K562 (cell line): ENCODE data around the gene TOR1A. TPM values are rescaled to one million over a fixed set of nuclear protein-coding genes. Genes with fewer than 3 reads are reported as not detected.

ENCODE experiments used
- BCOR ChIP-seq: fragments of 450-650 bp; IDR thresholded peaks from 2 replicates; pipeline ENCODE4 v1.6.1; 2016
- CCNT2 ChIP-seq: IDR thresholded peaks from 2 replicates; pipeline ENCODE4 v1.6.1; 2011; ENCODE audit warnings: borderline replicate concordance, low read depth, mild to moderate bottlenecking, moderate library complexity, mixed read lengths, low read length; ENCODE audit not compliant: insufficient read length; ENCODE audit errors: extremely low read depth
- DNMT1 ChIP-seq: fragments of 450-650 bp; IDR thresholded peaks from 2 replicates; pipeline ENCODE4 v1.6.1; 2016; ENCODE audit warnings: antibody characterized with exemption, mild to moderate bottlenecking
- FOXA1 ChIP-seq: fragments of 450-650 bp; IDR thresholded peaks from 2 replicates; pipeline ENCODE4 v1.6.1; 2016; ENCODE audit warnings: mild to moderate bottlenecking, borderline replicate concordance
- KDM4B ChIP-seq, 2 experiments: fragments of 450-650 bp in 1 of 2; sonication (generic) in 1 of 2; IDR thresholded peaks; 2 replicates each; pipeline ENCODE4 v1.6.1; 2016 to 2017; ENCODE audit warnings: borderline replicate concordance in 2 of 2, antibody characterized with exemption in 1 of 2, low read depth in 1 of 2, mild to moderate bottlenecking in 1 of 2
- LARP7 ChIP-seq: fragments of 450-650 bp; IDR thresholded peaks from 2 replicates; pipeline ENCODE4 v1.6.1; 2016
- MCM3 ChIP-seq: fragments of 450-650 bp; IDR thresholded peaks from 2 replicates; pipeline ENCODE4 v1.6.1; 2016
- MCM7 ChIP-seq, 2 experiments: fragments of 450-650 bp; IDR thresholded peaks; 2 replicates each; pipeline ENCODE4 v1.6.1; 2016 to 2018
- MED1 ChIP-seq: sonication (generic); formaldehyde crosslinking; IDR thresholded peaks from 2 replicates; pipeline ENCODE4 v1.8.1; 2023; ENCODE audit warnings: missing genetic modification reagents, borderline replicate concordance
- NR3C1 ChIP-seq: sonication (generic); formaldehyde crosslinking; IDR thresholded peaks from 2 replicates; pipeline ENCODE4 v1.8.1; 2022; ENCODE audit warnings: missing genetic modification reagents
- PPARD ChIP-seq: fragments of 250-450 bp; sonication (Bioruptor Pico); IDR thresholded peaks from 2 replicates; pipeline ENCODE4 v1.8.0; 2022; ENCODE audit warnings: inconsistent platforms, mild to moderate bottlenecking, moderate library complexity
- RBM25 ChIP-seq: fragments of 200-400 bp; formaldehyde crosslinking; IDR thresholded peaks from 2 replicates; pipeline ENCODE4 v1.6.1; 2018; ENCODE audit warnings: low read length, low read depth, moderate library complexity; ENCODE audit not compliant: severe bottlenecking
- RUNX1 ChIP-seq: sonication (generic); IDR thresholded peaks from 2 replicates; pipeline ENCODE4 v1.6.1; 2016; ENCODE audit warnings: antibody characterized with exemption, low read depth
- SIN3B ChIP-seq: fragments of 450-650 bp; IDR thresholded peaks from 2 replicates; pipeline ENCODE4 v1.6.1; 2017; ENCODE audit warnings: low read depth, mild to moderate bottlenecking, moderate library complexity
- SMARCA5 ChIP-seq: fragments of 450-650 bp; IDR thresholded peaks from 2 replicates; pipeline ENCODE4 v1.6.1; 2016
- XRCC5 ChIP-seq: fragments of 200-400 bp; formaldehyde crosslinking; IDR thresholded peaks from 2 replicates; pipeline ENCODE4 v1.6.1; 2017; ENCODE audit warnings: low read depth, mild to moderate bottlenecking, low read length
- ZNF707 ChIP-seq: fragments of 250-450 bp; sonication (Bioruptor Pico); conservative IDR thresholded peaks from 2 replicates; pipeline ENCODE4 v1.8.0; 2022; ENCODE audit warnings: inconsistent platforms, mild to moderate bottlenecking, moderate library complexity
- ZNF780A ChIP-seq: fragments of 250-450 bp; sonication (Bioruptor Pico); IDR thresholded peaks from 2 replicates; pipeline ENCODE4 v1.5.0; 2021; ENCODE audit warnings: mild to moderate bottlenecking
- ZSCAN32 ChIP-seq: fragments of 450-650 bp; formaldehyde crosslinking; IDR thresholded peaks from 2 replicates; pipeline ENCODE4 v1.4.0; 2020; ENCODE audit warnings: mild to moderate bottlenecking, moderate library complexity
- polyA plus RNA-seq, 8 experiments: library from polyadenylated mRNA; depleted of rRNA in 4 of 8; stranded (reverse) in 5 of 8; unstranded in 3 of 8; fragments of >200 nt; fragmentation: Nextera tagmentation in 2 of 8; fragmentation: Illumina TruSeq in 1 of 8; extraction: Ambion mirVana in 2 of 8; extraction: Trizol in 1 of 8; gene quantifications; 2 replicates each; pipeline versions ENCODE4 v1.2.1 to v1.2.3, GENCODE V29; 2011 to 2014; ENCODE audit warnings: inconsistent platforms in 1 of 8, missing spikeins in 1 of 8
- total RNA-seq, 7 experiments: library from RNA; depleted of rRNA in 6 of 7; stranded (reverse); fragments of >200 nt in 6 of 7; fragmentation: Illumina TruSeq in 2 of 7; extraction: Trizol in 2 of 7; gene quantifications; 2 replicates each; pipeline versions ENCODE4 v1.2.1 to v1.2.3, GENCODE V29; 2011 to 2021; ENCODE audit warnings: low replicate concordance in 1 of 7
- TF ChIP-seq, protein P1 (sequence below): fragments of 250-450 bp; sonication (Bioruptor Pico); IDR thresholded peaks from 2 replicates; pipeline ENCODE4 v1.8.0; 2022; ENCODE audit warnings: moderate library complexity, mild to moderate bottlenecking, inconsistent platforms
- TF ChIP-seq, protein P2 (sequence below): fragments of 250-450 bp; sonication (Bioruptor Pico); IDR thresholded peaks from 2 replicates; pipeline ENCODE4 v1.8.0; 2021; ENCODE audit warnings: moderate library complexity, mild to moderate bottlenecking, inconsistent platforms
- TF ChIP-seq, protein P3 (sequence below): IDR thresholded peaks from 2 replicates; pipeline ENCODE4 v1.6.1; 2014; ENCODE audit warnings: antibody characterized with exemption
- TF ChIP-seq, protein P4 (sequence below): fragments of 250-450 bp; sonication (Bioruptor Pico); IDR thresholded peaks from 2 replicates; pipeline ENCODE4 v1.5.0; 2021
- TF ChIP-seq, protein P5 (sequence below): fragments of 150-350 bp; conservative IDR thresholded peaks from 2 replicates; pipeline ENCODE4 v1.6.1; 2014; ENCODE audit warnings: low read length

TOR1A gene
- total and polyA plus RNA-seq, 9 of the 15 experiments (the other 6 are each of a cell fraction or from before 2014, with no cell fraction given), result 4.5 to 85.8 (median 51.3) TPM

DNA sequence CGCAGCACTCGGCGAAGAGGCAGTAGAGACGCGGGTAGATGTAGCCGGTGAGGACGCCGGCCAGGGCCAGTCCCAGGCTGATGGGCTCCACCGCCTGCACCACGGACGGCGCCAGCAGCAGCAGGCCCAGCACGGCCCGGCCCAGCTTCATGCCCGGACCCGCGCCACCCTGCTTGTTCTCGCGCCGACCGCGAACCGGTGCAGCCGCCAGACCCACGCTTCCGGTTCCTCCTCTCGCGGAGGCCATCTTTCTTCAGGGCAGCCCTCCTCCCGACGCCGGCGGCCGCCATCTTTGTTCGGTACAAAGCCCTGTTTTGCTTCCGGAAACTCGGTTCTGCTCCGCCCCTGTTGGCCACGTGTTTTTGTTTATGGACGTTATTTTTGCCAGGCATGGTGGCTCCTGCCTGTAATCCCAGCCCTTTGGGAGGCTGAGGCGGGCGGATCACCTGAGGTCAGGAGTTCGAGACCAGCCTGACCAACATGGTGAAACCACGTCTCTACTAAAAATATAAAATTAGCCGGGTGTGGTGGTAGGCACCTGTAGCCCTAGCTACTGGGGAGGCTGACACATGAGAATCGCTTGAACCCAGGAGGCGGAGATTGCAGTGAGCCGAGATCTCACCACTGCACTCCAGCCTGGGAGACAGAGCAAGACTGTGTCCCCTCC lies at the start of gene TOR1A (continued):
- TF ChIP-seq MED1 (no peak), NR3C1 (no peak), RUNX1 (peak; percentile 84; the same call in 1 of the 2 replicates), MCM3 (no peak), SIN3B (peak; percentile 86), PPARD (CRISPR knock-in tag) (no peak), XRCC5 (no peak; the same call in 1 of the 2 replicates), LARP7 (no peak), ZNF707 (CRISPR knock-in tag) (no peak), BCOR (peak; percentile 98), MCM7 (IDR thresholded peaks at IDR 0.05) (no peak), KDM4B (IDR thresholded peaks at IDR 0.05; ENCODE audit: borderline replicate concordance in 2 of 2, low read depth in 1 of 2) (peak in 1 of 2 experiments; percentile 87; a peak in 1 of 4 replicates), DNMT1 (no peak), ZSCAN32 (CRISPR knock-in tag) (0 out of 2 replicates have a peak, but pooled peaks have one; percentile 36), RBM25 (peak; percentile 15), CCNT2 (peak; percentile 71), ZNF780A (CRISPR knock-in tag) (no peak), FOXA1 (no peak), SMARCA5 (no peak)
- TF ChIP-seq, protein P1, sequence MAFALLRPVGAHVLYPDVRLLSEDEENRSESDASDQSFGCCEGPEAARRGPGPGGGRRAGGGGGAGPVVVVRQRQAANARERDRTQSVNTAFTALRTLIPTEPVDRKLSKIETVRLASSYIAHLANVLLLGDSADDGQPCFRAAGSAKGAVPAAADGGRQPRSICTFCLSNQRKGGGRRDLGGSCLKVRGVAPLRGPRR (CRISPR knock-in tag), result no peak
- TF ChIP-seq, protein P2, sequence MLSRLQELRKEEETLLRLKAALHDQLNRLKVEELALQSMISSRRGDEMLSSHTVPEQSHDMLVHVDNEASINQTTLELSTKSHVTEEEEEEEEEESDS (CRISPR knock-in tag), result no peak
- TF ChIP-seq, protein P3, sequence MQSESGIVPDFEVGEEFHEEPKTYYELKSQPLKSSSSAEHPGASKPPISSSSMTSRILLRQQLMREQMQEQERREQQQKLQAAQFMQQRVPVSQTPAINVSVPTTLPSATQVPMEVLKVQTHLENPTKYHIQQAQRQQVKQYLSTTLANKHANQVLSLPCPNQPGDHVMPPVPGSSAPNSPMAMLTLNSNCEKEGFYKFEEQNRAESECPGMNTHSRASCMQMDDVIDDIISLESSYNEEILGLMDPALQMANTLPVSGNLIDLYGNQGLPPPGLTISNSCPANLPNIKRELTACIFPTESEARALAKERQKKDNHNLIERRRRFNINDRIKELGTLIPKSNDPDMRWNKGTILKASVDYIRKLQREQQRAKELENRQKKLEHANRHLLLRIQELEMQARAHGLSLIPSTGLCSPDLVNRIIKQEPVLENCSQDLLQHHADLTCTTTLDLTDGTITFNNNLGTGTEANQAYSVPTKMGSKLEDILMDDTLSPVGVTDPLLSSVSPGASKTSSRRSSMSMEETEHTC, result peak; percentile 23; the same call in 1 of the 2 replicates
- TF ChIP-seq, protein P4, sequence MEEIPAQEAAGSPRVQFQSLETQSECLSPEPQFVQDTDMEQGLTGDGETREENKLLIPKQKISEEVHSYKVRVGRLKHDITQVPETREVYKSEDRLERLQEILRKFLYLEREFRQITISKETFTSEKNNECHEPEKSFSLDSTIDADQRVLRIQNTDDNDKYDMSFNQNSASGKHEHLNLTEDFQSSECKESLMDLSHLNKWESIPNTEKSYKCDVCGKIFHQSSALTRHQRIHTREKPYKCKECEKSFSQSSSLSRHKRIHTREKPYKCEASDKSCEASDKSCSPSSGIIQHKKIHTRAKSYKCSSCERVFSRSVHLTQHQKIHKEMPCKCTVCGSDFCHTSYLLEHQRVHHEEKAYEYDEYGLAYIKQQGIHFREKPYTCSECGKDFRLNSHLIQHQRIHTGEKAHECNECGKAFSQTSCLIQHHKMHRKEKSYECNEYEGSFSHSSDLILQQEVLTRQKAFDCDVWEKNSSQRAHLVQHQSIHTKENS (CRISPR knock-in tag), result no peak
- TF ChIP-seq, protein P5, sequence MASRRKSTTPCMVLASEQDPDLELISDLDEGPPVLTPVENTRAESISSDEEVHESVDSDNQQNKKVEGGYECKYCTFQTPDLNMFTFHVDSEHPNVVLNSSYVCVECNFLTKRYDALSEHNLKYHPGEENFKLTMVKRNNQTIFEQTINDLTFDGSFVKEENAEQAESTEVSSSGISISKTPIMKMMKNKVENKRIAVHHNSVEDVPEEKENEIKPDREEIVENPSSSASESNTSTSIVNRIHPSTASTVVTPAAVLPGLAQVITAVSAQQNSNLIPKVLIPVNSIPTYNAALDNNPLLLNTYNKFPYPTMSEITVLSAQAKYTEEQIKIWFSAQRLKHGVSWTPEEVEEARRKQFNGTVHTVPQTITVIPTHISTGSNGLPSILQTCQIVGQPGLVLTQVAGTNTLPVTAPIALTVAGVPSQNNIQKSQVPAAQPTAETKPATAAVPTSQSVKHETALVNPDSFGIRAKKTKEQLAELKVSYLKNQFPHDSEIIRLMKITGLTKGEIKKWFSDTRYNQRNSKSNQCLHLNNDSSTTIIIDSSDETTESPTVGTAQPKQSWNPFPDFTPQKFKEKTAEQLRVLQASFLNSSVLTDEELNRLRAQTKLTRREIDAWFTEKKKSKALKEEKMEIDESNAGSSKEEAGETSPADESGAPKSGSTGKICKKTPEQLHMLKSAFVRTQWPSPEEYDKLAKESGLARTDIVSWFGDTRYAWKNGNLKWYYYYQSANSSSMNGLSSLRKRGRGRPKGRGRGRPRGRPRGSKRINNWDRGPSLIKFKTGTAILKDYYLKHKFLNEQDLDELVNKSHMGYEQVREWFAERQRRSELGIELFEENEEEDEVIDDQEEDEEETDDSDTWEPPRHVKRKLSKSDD, result peak; percentile 100
